H1 (cell line): Measurements from ENCODE around the gene PRRG2. TPM values are rescaled to one million over a fixed set of nuclear protein-coding genes. Genes with fewer than 3 reads are reported as not detected.

Experiments
- CTCF ChIA-PET: fragments of 300-600 bp; sonication (Branson Sonifier 250); formaldehyde crosslinking; loops from one replicate; lab custom pipeline; 2021; ENCODE audit not compliant: partially characterized antibody; lab: Charles Lee
- POLR2A ChIA-PET: fragments of 300-600 bp; sonication (Branson Sonifier 250); formaldehyde crosslinking; loops from one replicate; lab custom pipeline; 2021; ENCODE audit warnings: inconsistent platforms; ENCODE audit not compliant: partially characterized antibody; lab: Charles Lee
- DNase-seq, 2 experiments: peaks; one replicate each; pipeline versions ENCODE4 v3.0.0 to v3.0.0-alpha.2; 2010 to 2022; ENCODE audit warnings: low spot score in 2 of 2, low read depth in 1 of 2, mixed read lengths in 1 of 2
- FAIRE-seq: peaks from 2 replicates; lab custom pipeline; 2011; peaks lifted over from hg19 to GRCh38; lab: Jason Lieb, UNC
- H2AFZ ChIP-seq: 2 replicates; pipeline ENCODE4 v1.8.1; 2012; ENCODE audit warnings: low read length, inconsistent platforms
- H2AK5ac ChIP-seq: 2 replicates; pipeline ENCODE4 v1.6.1; 2013; ENCODE audit warnings: low read depth, low read length
- H2BK120ac ChIP-seq: replicated peaks from 2 replicates; pipeline ENCODE3; 2013; ENCODE audit warnings: low read depth, low read length, inconsistent platforms
- H2BK12ac ChIP-seq: 2 replicates; pipeline ENCODE4 v1.6.1; 2013; ENCODE audit warnings: low read depth, low read length
- H2BK15ac ChIP-seq: 2 replicates; pipeline ENCODE4 v1.6.1; 2013; ENCODE audit warnings: low read length
- H2BK20ac ChIP-seq: 2 replicates; pipeline ENCODE4 v1.6.1; 2013; ENCODE audit warnings: low read length
- H2BK5ac ChIP-seq: 2 replicates; pipeline ENCODE4 v1.6.1; 2013; ENCODE audit warnings: low read depth, low read length
- H3K14ac ChIP-seq: 2 replicates; pipeline ENCODE4 v1.6.1; 2013; ENCODE audit warnings: inconsistent platforms; ENCODE audit not compliant: insufficient read length
- H3K18ac ChIP-seq: 2 replicates; pipeline ENCODE4 v1.6.1; 2013; ENCODE audit warnings: low read length; ENCODE audit errors: extremely low read depth
- H3K23ac ChIP-seq: 2 replicates; pipeline ENCODE4 v1.6.1; 2013; ENCODE audit warnings: inconsistent platforms; ENCODE audit not compliant: insufficient read length
- H3K23me2 ChIP-seq: 2 replicates; pipeline ENCODE4 v1.6.1; 2013; ENCODE audit warnings: low read depth, low read length
- H3K27ac ChIP-seq: 2 replicates; pipeline ENCODE4 v1.6.1; 2011; ENCODE audit warnings: low read depth, low read length, inconsistent platforms
- H3K27me3 ChIP-seq, 4 experiments: replicated peaks in 1 of 4; 1 replicate in 1 of 4; 2 replicates in 3 of 4; pipeline versions ENCODE4 v1.6.1 to v1.8.1; 2011 to 2013; ENCODE audit warnings: low read length in 3 of 4, mild to moderate bottlenecking in 3 of 4, inconsistent platforms in 2 of 4, mixed read lengths in 2 of 4, moderate library complexity in 1 of 4; ENCODE audit not compliant: control insufficient read depth in 3 of 4, insufficient read depth in 3 of 4; ENCODE audit errors: extremely low read depth in 1 of 4
- H3K36me3 ChIP-seq, 4 experiments: 2 replicates each; pipeline versions ENCODE4 v1.6.1 to v1.8.1; 2011 to 2013; ENCODE audit warnings: mild to moderate bottlenecking in 4 of 4, low read length in 3 of 4, moderate library complexity in 2 of 4, control low read depth in 1 of 4, inconsistent platforms in 1 of 4; ENCODE audit not compliant: insufficient read depth in 4 of 4, control insufficient read depth in 2 of 4
- H3K4ac ChIP-seq: replicated peaks from 2 replicates; pipeline ENCODE3; 2013; ENCODE audit warnings: low read length, low read depth, mixed read lengths, inconsistent platforms; ENCODE audit not compliant: insufficient read length
- H3K4me1 ChIP-seq, 4 experiments: replicated peaks in 1 of 4; 1 replicate in 1 of 4; 2 replicates in 3 of 4; pipeline versions ENCODE4 v1.6.1 to v1.8.1; 2011 to 2013; ENCODE audit warnings: low read length in 3 of 4, inconsistent platforms in 2 of 4, mixed read lengths in 1 of 4; ENCODE audit not compliant: insufficient read depth in 4 of 4, control insufficient read depth in 3 of 4
- H3K4me2 ChIP-seq, 2 experiments: 2 replicates each; pipeline versions ENCODE4 v1.6.1 to v1.8.1; 2011 to 2013; ENCODE audit warnings: low read depth in 2 of 2, low read length in 2 of 2, control low read depth in 1 of 2, inconsistent platforms in 1 of 2, mild to moderate bottlenecking in 1 of 2; ENCODE audit not compliant: insufficient read depth in 1 of 2
- H3K4me3 ChIP-seq, 4 experiments: fragments of 200-600, 300-600 bp in 1 of 4; sonication (generic), shearing (Covaris generic), sonication (Bioruptor Twin) in 1 of 4; 2 replicates each; pipeline versions ENCODE4 v1.5.1 to v1.8.1; 2011 to 2016; ENCODE audit warnings: low read length in 4 of 4, low read depth in 3 of 4, control low read depth in 2 of 4, inconsistent platforms in 2 of 4, mild to moderate bottlenecking in 2 of 4, mixed read lengths in 1 of 4, moderate library complexity in 1 of 4; ENCODE audit not compliant: insufficient read depth in 2 of 4; ENCODE audit errors: extremely low read depth in 1 of 4
- H3K56ac ChIP-seq: replicated peaks from 2 replicates; pipeline ENCODE3; 2013; ENCODE audit warnings: low read depth, mild to moderate bottlenecking, mixed read lengths, low read length, inconsistent platforms; ENCODE audit not compliant: insufficient read length
- H3K79me1 ChIP-seq: 2 replicates; pipeline ENCODE4 v1.6.1; 2013; ENCODE audit warnings: low read depth, low read length, control low read depth
- H3K79me2 ChIP-seq, 2 experiments: 2 replicates each; pipeline versions ENCODE4 v1.6.1 to v1.8.1; 2012 to 2013; ENCODE audit warnings: low read length in 2 of 2, mild to moderate bottlenecking in 2 of 2, inconsistent platforms in 1 of 2; ENCODE audit not compliant: insufficient read depth in 2 of 2, control insufficient read depth in 1 of 2
- H3K9ac ChIP-seq, 4 experiments: replicated peaks in 1 of 4; 1 replicate in 1 of 4; 2 replicates in 3 of 4; pipeline versions ENCODE4 v1.6.1 to v1.8.1; 2011 to 2013; ENCODE audit warnings: low read depth in 3 of 4, low read length in 3 of 4, control low read depth in 2 of 4, mild to moderate bottlenecking in 2 of 4, moderate library complexity in 2 of 4, inconsistent platforms in 1 of 4; ENCODE audit errors: extremely low read depth in 1 of 4
- H3K9me3 ChIP-seq, 2 experiments: 2 replicates each; pipeline versions ENCODE4 v1.6.1 to v1.8.1; 2012 to 2013; ENCODE audit warnings: mild to moderate bottlenecking in 2 of 2, moderate library complexity in 2 of 2, control low read depth in 1 of 2, inconsistent platforms in 1 of 2, low read depth in 1 of 2, low read length in 1 of 2, mixed read lengths in 1 of 2; ENCODE audit not compliant: insufficient read depth in 2 of 2
- H4K20me1 ChIP-seq, 2 experiments: replicated peaks in 1 of 2; 2 replicates each; pipeline versions ENCODE3 to v1.8.1; 2011 to 2013; ENCODE audit warnings: inconsistent platforms in 2 of 2, low read length in 2 of 2, mild to moderate bottlenecking in 1 of 2; ENCODE audit not compliant: insufficient read depth in 2 of 2, control insufficient read depth in 1 of 2
- H4K5ac ChIP-seq: 2 replicates; pipeline ENCODE4 v1.6.1; 2013; ENCODE audit warnings: low read length, low read depth, mixed read lengths, inconsistent platforms; ENCODE audit not compliant: insufficient read length
- H4K8ac ChIP-seq: 2 replicates; pipeline ENCODE4 v1.8.0; 2013; ENCODE audit warnings: mild to moderate bottlenecking, moderate library complexity, low read length, inconsistent platforms; ENCODE audit not compliant: insufficient read depth; ENCODE audit errors: extremely low read depth
- H4K91ac ChIP-seq: replicated peaks from 2 replicates; pipeline ENCODE3; 2013; ENCODE audit warnings: low read length, mixed read lengths, inconsistent platforms; ENCODE audit not compliant: insufficient read length
- ASH2L ChIP-seq: fragments of 200-600, 300-600 bp; sonication (generic); IDR thresholded peaks from one replicate; pipeline ENCODE4 v1.7.1; 2017; ENCODE audit warnings: low read length
- BCL11A ChIP-seq, 2 experiments: IDR thresholded peaks; one replicate each; pipeline ENCODE4 v1.6.1; 2011; ENCODE audit warnings: low read depth in 2 of 2, low read length in 2 of 2, mild to moderate bottlenecking in 2 of 2
- MAX ChIP-seq: IDR thresholded peaks from 2 replicates; pipeline ENCODE4 v1.6.1; 2012; ENCODE audit warnings: inconsistent platforms
- TEAD4 ChIP-seq: IDR thresholded peaks from 2 replicates; pipeline ENCODE4 v1.6.1; 2012; ENCODE audit warnings: low read depth, low read length, inconsistent platforms, mixed read lengths
- WGBS, 2 experiments: shearing (Covaris generic) in 1 of 2; methylation state at CpG; one replicate each; pipeline versions ENCODE4 v1.1.6 to v1.1.7; 2013 to 2015; ENCODE audit warnings: low lambda C conversion rate in 2 of 2, mixed read lengths in 2 of 2, inconsistent platforms in 1 of 2, low coverage in 1 of 2, missing lambda C conversion rate in 1 of 2; ENCODE audit not compliant: insufficient replicate concordance in 2 of 2, insufficient coverage in 1 of 2, insufficient read length in 1 of 2; ENCODE audit errors: extremely low coverage in 1 of 2, missing lambda C conversion rate in 1 of 2; 5-methylcytosine and 5-hydroxymethylcytosine counted together
- polyA plus RNA-seq, 7 experiments: library from polyadenylated mRNA; depleted of rRNA in 3 of 7; stranded (reverse) in 5 of 7; unstranded in 2 of 7; fragments of >200 nt in 5 of 7; fragments of 200-250 nt in 2 of 7; gene quantifications; 1 replicate in 5 of 7; 2 replicates in 1 of 7; 4 replicates in 1 of 7; pipeline versions ENCODE4 v1.2.1 to v1.2.3, GENCODE V29; 2011 to 2013; ENCODE audit warnings: missing spikeins in 2 of 7, mixed read lengths in 2 of 7
- total RNA-seq: library from RNA; stranded (reverse); fragmentation: NEBNext Ultra II Directional; extraction: Animal tissue kit (Norgen Biotek cat#: 25700); gene quantifications from 2 replicates; pipeline ENCODE4 v1.2.1, GENCODE V29; 2021

Gene PRRG2
- total and polyA plus RNA-seq, 2 of the 8 experiments (the other 6 are each of a cell fraction or from before 2014, with no cell fraction given), result 4.1 to 5.6 TPM

GRCh38 chr19:49542446-49542845, 38.7 kb upstream of the PRRG2 start:
- no peak overlapping the region for H3K4ac ChIP-seq
- H2AFZ ChIP-seq, result no peak overlapping the region
- CTCF ChIA-PET, result interaction anchor here (0.8 to 8.0 kb wide), 4 partner anchors 8 to 27 kb away, joined by 4 to 56 read pairs (median 6); no protein-coding TSS in a partner anchor
- H3K4me1 ChIP-seq, result no peaks in the 10 kb centered on the region
- DNase-seq (no peak), FAIRE-seq (no peak)
- H2AK5ac ChIP-seq, result no peak overlapping the region
- H2BK120ac ChIP-seq, result no peak overlapping the region
- H3K4me2 ChIP-seq, result no peak overlapping the region
- H3K4me3 ChIP-seq, result no peak overlapping the region
- H4K20me1 ChIP-seq, result no peaks in the 10 kb centered on the region
- no peak overlapping the region for H3K23ac ChIP-seq
- H3K56ac ChIP-seq, result no peak overlapping the region
- H4K8ac ChIP-seq, result no peak overlapping the region
- H3K79me1 ChIP-seq, result no peaks in the 10 kb centered on the region
- H4K91ac ChIP-seq, result no peak overlapping the region
- H3K9me3 ChIP-seq, result no peaks in the 10 kb centered on the region
- no peak overlapping the region for H2BK20ac ChIP-seq
- no peaks in the 10 kb centered on the region for H3K23me2 ChIP-seq
- no peaks in the 10 kb centered on the region; a peak in 1 of 8 replicates for H3K36me3 ChIP-seq
- no peak overlapping the region for H3K14ac ChIP-seq
- H3K79me2 ChIP-seq, result no peaks in the 10 kb centered on the region
- POLR2A ChIA-PET, result interaction anchor here (2.9 to 3.5 kb wide), 2 partner anchors 9 to 38 kb away, joined by 14 to 15 read pairs; partner anchors contain the start of genes NOSIP and PRRG2
- H4K5ac ChIP-seq, result no peak overlapping the region
- H3K9ac ChIP-seq, result no peak overlapping the region
- no peak overlapping the region for H3K27ac ChIP-seq
- H2BK15ac ChIP-seq, result no peak overlapping the region
- no peaks in the 10 kb centered on the region for H3K27me3 ChIP-seq
- WGBS, 2 experiments, result 89% methylated on average over 16 of the region's 16 CpGs; no CpG with 5 or more reads in 1 of the 2 experiments
- no peak overlapping the region for H2BK5ac ChIP-seq
- no peak overlapping the region for H3K18ac ChIP-seq
- H2BK12ac ChIP-seq, result no peak overlapping the region
- TF ChIP-seq MAX (no peak), ASH2L (no peak), BCL11A (IDR thresholded peaks at IDR 0.05; ENCODE audit: low read depth in 2 of 2, low read length in 2 of 2) (no peak), TEAD4 (no peak)
